ENCODE measurements around the gene MALRD1.

MALRD1 gene

DNA sequence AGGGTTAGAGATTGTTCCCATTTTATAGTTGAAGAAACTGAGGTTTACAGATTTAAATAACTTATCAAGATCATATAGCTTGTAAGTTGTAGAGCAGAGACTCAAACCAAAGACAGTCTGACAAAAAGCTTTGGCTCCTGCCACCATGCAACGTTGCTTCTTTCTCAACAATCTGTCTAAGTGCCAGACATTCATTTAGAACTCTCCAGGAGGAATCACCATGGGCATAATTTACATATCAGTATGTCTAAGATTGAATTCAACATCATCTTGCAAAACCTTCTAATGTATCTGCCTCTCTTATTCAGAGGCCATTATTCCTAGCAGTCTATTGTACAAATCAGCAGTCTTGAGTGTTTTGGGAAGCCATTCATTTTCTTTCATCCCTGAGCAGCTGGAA lies 604.1 kb downstream of the MALRD1 start:
- no peaks in the 10 kb centered on the region for H3K4me1 Mint-ChIP-seq
- TF ChIP-seq, protein P1, sequence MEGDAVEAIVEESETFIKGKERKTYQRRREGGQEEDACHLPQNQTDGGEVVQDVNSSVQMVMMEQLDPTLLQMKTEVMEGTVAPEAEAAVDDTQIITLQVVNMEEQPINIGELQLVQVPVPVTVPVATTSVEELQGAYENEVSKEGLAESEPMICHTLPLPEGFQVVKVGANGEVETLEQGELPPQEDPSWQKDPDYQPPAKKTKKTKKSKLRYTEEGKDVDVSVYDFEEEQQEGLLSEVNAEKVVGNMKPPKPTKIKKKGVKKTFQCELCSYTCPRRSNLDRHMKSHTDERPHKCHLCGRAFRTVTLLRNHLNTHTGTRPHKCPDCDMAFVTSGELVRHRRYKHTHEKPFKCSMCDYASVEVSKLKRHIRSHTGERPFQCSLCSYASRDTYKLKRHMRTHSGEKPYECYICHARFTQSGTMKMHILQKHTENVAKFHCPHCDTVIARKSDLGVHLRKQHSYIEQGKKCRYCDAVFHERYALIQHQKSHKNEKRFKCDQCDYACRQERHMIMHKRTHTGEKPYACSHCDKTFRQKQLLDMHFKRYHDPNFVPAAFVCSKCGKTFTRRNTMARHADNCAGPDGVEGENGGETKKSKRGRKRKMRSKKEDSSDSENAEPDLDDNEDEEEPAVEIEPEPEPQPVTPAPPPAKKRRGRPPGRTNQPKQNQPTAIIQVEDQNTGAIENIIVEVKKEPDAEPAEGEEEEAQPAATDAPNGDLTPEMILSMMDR (IDR thresholded peaks at IDR 0.05), result no peak
- DNase-seq, result no peak
- no peak overlapping the region for H3K27ac Mint-ChIP-seq
- H3K4me3 Mint-ChIP-seq, result no peak overlapping the region
- H3K9me3 Mint-ChIP-seq, result no peaks in the 10 kb centered on the region
- no peaks in the 10 kb centered on the region for H3K36me3 Mint-ChIP-seq (ENCODE audit: low read depth)
- H3K27me3 Mint-ChIP-seq (ENCODE audit: low read depth, poor library complexity), result peaks cover 8% of the 10 kb centered on the region

DNA sequence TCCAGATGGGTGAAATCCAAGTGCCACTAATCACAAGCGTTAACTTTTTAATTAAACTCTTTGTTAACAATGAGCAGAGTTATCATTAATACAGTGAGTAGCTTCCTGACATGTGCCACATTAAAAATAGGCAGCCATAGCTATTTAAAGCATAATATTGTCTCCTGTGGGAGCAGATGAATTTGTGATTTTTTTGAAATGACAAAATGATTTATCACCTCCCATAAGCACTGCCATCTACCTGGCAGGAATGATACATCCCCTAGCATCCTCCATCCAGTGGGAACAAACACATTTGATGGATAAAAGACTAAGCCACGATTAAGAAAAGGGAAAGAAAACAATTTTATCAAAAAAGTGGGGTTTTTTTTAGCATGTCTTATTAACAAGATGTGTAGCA lies 605.3 kb downstream of the MALRD1 start:
- H3K9me3 Mint-ChIP-seq, result no peaks in the 10 kb centered on the region
- H3K4me1 Mint-ChIP-seq, result no peaks in the 10 kb centered on the region
- H3K27ac Mint-ChIP-seq, result no peak overlapping the region
- H3K27me3 Mint-ChIP-seq (ENCODE audit: low read depth, poor library complexity), result peaks cover 10% of the 10 kb centered on the region
- no peak for DNase-seq
- TF ChIP-seq, protein P1 (IDR thresholded peaks at IDR 0.05), result no peak
- H3K4me3 Mint-ChIP-seq, result no peak overlapping the region
- no peaks in the 10 kb centered on the region for H3K36me3 Mint-ChIP-seq (ENCODE audit: low read depth)

DNA sequence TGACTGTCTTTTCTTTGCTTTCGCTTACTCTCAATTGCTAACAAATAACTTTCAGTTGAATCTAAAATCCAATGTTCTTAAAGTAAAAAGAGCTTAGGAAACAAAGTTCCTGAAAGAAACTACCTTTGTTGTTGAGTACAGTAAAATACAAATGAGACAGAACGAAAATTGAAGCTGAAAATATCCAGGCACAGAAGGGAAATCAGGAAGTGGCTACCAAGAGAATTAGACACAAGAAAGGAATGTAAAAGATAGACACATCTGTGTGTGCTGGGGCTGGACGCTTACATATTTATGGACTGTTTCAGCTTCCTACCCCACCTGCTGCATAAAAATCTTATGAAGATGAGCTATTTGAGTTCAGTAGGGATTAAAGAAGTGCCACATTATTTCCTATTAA lies 606.0 kb downstream of the MALRD1 start:
- no peak overlapping the region for H3K4me3 Mint-ChIP-seq
- TF ChIP-seq, protein P1 (IDR thresholded peaks at IDR 0.05), result no peak
- H3K27ac Mint-ChIP-seq, result no peak overlapping the region
- peaks cover 10% of the 10 kb centered on the region for H3K27me3 Mint-ChIP-seq (ENCODE audit: low read depth, poor library complexity)
- DNase-seq, result no peak
- no peaks in the 10 kb centered on the region for H3K4me1 Mint-ChIP-seq
- no peaks in the 10 kb centered on the region for H3K9me3 Mint-ChIP-seq
- H3K36me3 Mint-ChIP-seq (ENCODE audit: low read depth), result no peaks in the 10 kb centered on the region

DNA sequence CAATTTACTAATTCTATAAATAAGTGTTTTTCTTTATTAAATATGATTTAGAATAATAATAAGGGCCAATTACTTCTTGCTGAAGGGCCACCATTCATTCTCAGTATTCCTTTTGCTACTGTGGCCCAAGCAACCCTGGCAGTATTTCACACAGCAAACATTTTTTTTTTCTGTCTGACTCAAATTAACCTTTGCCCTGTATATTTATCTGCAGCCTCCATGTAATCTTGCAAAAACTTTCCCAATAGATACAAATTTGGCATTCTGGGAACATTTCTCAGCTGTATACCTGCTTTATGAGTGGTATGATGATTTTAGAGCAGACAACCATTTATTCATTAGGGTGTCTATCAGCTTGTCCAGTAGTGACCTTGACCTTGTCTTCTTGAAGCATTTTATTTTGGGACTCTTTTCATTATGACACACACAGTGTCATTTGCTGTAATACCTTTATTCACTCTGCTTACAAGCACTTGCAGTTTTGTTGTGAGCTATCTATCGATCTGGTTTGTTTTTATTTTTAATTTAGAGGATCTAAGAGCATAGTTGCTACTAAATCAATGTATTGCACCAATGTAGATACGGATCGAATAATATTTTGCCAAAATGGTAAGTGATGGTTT lies 607.9 kb downstream of the MALRD1 start:
- no peak overlapping the region for H3K27ac Mint-ChIP-seq

DNA sequence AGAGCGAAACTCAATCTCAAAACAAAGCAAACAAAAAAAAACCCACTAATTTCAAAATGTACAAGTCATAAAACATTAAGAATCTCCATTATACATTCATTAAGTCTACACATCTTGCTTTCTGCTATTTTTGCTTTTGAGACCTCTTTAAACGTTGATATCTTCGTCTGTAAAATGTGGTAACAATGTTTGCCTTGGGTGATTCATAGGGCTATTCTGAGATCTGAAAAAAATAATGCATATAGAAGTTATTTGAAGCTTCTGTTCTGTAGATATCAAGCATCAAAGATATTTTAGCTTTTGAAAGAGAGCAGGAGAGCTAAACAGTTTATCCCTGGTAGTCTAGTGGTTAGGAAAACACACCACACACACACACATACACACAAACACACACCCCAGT lies 609.5 kb downstream of the MALRD1 start:
- Mint-ChIP-seq H3K27ac (no peak overlapping the region), H3K4me1 (no peaks in the 10 kb centered on the region), H3K4me3 (no peak overlapping the region), H3K36me3 (ENCODE audit: low read depth) (no peaks in the 10 kb centered on the region), H3K9me3 (no peaks in the 10 kb centered on the region), H3K27me3 (ENCODE audit: low read depth, poor library complexity) (peaks cover 6% of the 10 kb centered on the region)
- DNase-seq, result no peak
- TF ChIP-seq, protein P1 (IDR thresholded peaks at IDR 0.05), result no peak

More for the DNA sequence above, 607.9 kb downstream of the MALRD1 start:
- Mint-ChIP-seq H3K27me3 (ENCODE audit: low read depth, poor library complexity) (peaks cover 10% of the 10 kb centered on the region), H3K4me3 (no peak overlapping the region), H3K36me3 (ENCODE audit: low read depth) (no peaks in the 10 kb centered on the region), H3K4me1 (no peaks in the 10 kb centered on the region), H3K9me3 (no peaks in the 10 kb centered on the region)
- TF ChIP-seq, protein P1 (IDR thresholded peaks at IDR 0.05), result no peak
- no peak for DNase-seq

DNA sequence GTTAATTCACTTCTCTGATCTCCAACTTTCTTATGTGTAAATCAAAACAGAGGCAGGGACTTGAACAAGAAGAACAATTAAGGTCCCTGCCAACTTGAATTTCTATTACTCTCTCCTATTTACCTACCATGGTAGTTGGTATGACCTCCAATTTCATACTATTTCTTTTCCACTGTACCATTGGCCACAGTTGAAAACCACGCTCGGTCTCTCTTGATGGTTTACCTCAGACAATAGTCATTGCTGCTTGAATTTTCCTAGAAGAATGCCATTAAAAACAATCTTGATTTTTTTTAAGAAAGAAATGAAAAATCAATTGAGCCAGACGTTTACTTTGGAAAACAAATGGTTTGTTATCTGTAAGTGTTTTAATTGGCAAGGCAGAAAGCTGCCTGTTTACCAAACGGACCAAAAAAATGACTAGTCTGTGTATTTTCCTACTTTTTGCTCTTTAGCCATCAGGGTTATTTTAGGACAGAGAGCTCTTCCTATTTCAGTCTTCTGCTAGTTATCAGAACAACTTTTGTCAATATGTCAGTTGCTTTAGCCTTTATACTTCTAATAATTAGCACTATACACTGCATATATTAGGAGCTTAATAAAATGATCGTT lies 610.1 kb downstream of the MALRD1 start:
- H3K4me3 Mint-ChIP-seq, result no peak overlapping the region
- no peak for DNase-seq
- no peaks in the 10 kb centered on the region for H3K4me1 Mint-ChIP-seq
- no peaks in the 10 kb centered on the region for H3K9me3 Mint-ChIP-seq
- no peak overlapping the region for H3K27ac Mint-ChIP-seq
- TF ChIP-seq, protein P1 (IDR thresholded peaks at IDR 0.05), result no peak
- H3K36me3 Mint-ChIP-seq (ENCODE audit: low read depth), result no peaks in the 10 kb centered on the region
- peaks cover 10% of the 10 kb centered on the region for H3K27me3 Mint-ChIP-seq (ENCODE audit: low read depth, poor library complexity)

Data from nephron progenitor cell (in vitro differentiated cells).